GM18507 (cell line): ENCODE data around the gene CCDC85B.
"Not testable (repeated sequence)": the region's sequence is repeated elsewhere in the genome, so short reads cannot be mapped to it uniquely, and the experiment has no call there.

Experiments
- DNase-seq: peaks from one replicate; pipeline ENCODE4 v3.0.0; 2011; ENCODE audit warnings: low read depth; ENCODE audit not compliant: insufficient read length; ENCODE audit errors: extremely low spot score
- FAIRE-seq: peaks from 2 replicates; lab custom pipeline; 2011; peaks lifted over from hg19 to GRCh38; lab: Jason Lieb, UNC

Gene CCDC85B

GRCh38 chr11:65883786-65884715 lies 6.4 kb upstream of the CCDC85B start:
- no peak for FAIRE-seq
- no peak for DNase-seq

- peak; percentile 84 for FAIRE-seq
- peak; percentile 72 for DNase-seq
These were observed 5.8 kb upstream of the CCDC85B start for GRCh38 chr11:65884716-65885092.

- FAIRE-seq (no peak), DNase-seq (no peak)
These were observed 5.2 kb upstream of the CCDC85B start for GRCh38 chr11:65885231-65885630.

GRCh38 chr11:65885808-65886536 lies 4.5 kb upstream of the CCDC85B start:
- DNase-seq (no peak), FAIRE-seq (no peak)

GRCh38 chr11:65886826-65887722 lies 3.4 kb upstream of the CCDC85B start:
- no peak for DNase-seq
- no peak for FAIRE-seq

- FAIRE-seq (no peak), DNase-seq (no peak)
These were observed 2.7 kb upstream of the CCDC85B start for GRCh38 chr11:65887723-65888162.

GRCh38 chr11:65888163-65888814 lies 2.2 kb upstream of the CCDC85B start, which contains the start of gene FIBP:
TSS of gene FIBP (minus strand) at chr11:65888471. CDS start at chr11:65888418, 53 bp downstream.
- peak; percentile 95 for DNase-seq
- peak; percentile 86 for FAIRE-seq

GRCh38 chr11:65891219-65892136 lies 1.0 kb downstream of the CCDC85B start:
- FAIRE-seq (no peak), DNase-seq (no peak)

- not testable (repeated sequence) for FAIRE-seq, DNase-seq
These were observed 1.7 kb downstream of the CCDC85B start for GRCh38 chr11:65892137-65892540.

GRCh38 chr11:65892661-65893317 lies 2.3 kb downstream of the CCDC85B start:
- FAIRE-seq (no peak), DNase-seq (no peak)

- FAIRE-seq (peak; percentile 71), DNase-seq (no peak)
These were observed 3.6 kb downstream of the CCDC85B start for GRCh38 chr11:65894034-65894591.

GRCh38 chr11:65895482-65895981 lies 5.1 kb downstream of the CCDC85B start:
- no peak for FAIRE-seq
- no peak for DNase-seq

GRCh38 chr11:65896034-65896999 lies 5.8 kb downstream of the CCDC85B start:
- DNase-seq (no peak), FAIRE-seq (no peak)

GRCh38 chr11:65897020-65897471 lies 6.6 kb downstream of the CCDC85B start:
- DNase-seq = no peak
- FAIRE-seq = no peak

- FAIRE-seq = no peak
- DNase-seq = no peak
These were observed 8.3 kb downstream of the CCDC85B start for GRCh38 chr11:65898656-65899355.
